Endothelial cell of umbilical vein (primary cell): Measurements from ENCODE around the gene CNTN5. TPM values are rescaled to one million over a fixed set of nuclear protein-coding genes. Genes with fewer than 3 reads are reported as not detected.

Source experiments
- BruUV-seq: library from RNA; stranded (reverse); fragments of 400-500 nt; replicated peaks from 2 replicates; lab custom pipeline; 2021; lab: Mats Ljungman, UMichigan
- CTCF ChIA-PET: fragments of 300-600, 350-600 bp; sonication (Branson Sonifier 250); formaldehyde crosslinking; loops from one replicate; lab custom pipeline; 2021; ENCODE audit warnings: antibody characterized with exemption, inconsistent platforms; lab: Charles Lee
- POLR2A ChIA-PET: fragments of 300-600, 350-600 bp; sonication (Branson Sonifier 250); formaldehyde crosslinking; loops from one replicate; lab custom pipeline; 2021; ENCODE audit warnings: antibody characterized with exemption, inconsistent platforms; lab: Charles Lee
- DNase-seq: peaks from one replicate; pipeline ENCODE4 v3.0.0-alpha.2; 2011; ENCODE audit warnings: low read depth, low spot score
- FAIRE-seq: peaks from 2 replicates; lab custom pipeline; 2011; peaks lifted over from hg19 to GRCh38; lab: Jason Lieb, UNC
- H2AFZ ChIP-seq: 2 replicates; pipeline ENCODE4 v1.6.0; 2012; ENCODE audit warnings: low read depth, low read length, control low read depth, inconsistent platforms
- H3K27ac ChIP-seq: 2 replicates; pipeline ENCODE4 v1.5.1; 2011; ENCODE audit warnings: low read depth, mild to moderate bottlenecking, control low read depth, low read length, moderate library complexity; ENCODE audit not compliant: insufficient read depth
- H3K27me3 ChIP-seq, 2 experiments: 2 replicates each; pipeline versions ENCODE4 v1.6.0 to v1.6.1; 2011; ENCODE audit warnings: low read length in 2 of 2, mixed read lengths in 1 of 2; ENCODE audit not compliant: control insufficient read depth in 2 of 2, insufficient read depth in 2 of 2
- H3K36me3 ChIP-seq, 2 experiments: 2 replicates in 1 of 2; 3 replicates in 1 of 2; pipeline ENCODE4 v1.5.1; 2011; ENCODE audit warnings: low read length in 2 of 2, mild to moderate bottlenecking in 1 of 2, moderate library complexity in 1 of 2; ENCODE audit not compliant: control insufficient read depth in 2 of 2, insufficient read depth in 2 of 2; ENCODE audit errors: extremely low read depth in 1 of 2
- H3K4me1 ChIP-seq: 3 replicates; pipeline ENCODE4 v1.5.1; 2011; ENCODE audit warnings: mild to moderate bottlenecking, low read length; ENCODE audit not compliant: control insufficient read depth, insufficient read depth; ENCODE audit errors: extremely low read depth
- H3K4me2 ChIP-seq: 2 replicates; pipeline ENCODE4 v1.6.1; 2011; ENCODE audit warnings: low read length, control low read depth, mixed read lengths; ENCODE audit not compliant: insufficient read depth
- H3K4me3 ChIP-seq, 3 experiments: fragments of 200-600 bp in 1 of 3; sonication (generic), shearing (Covaris generic) in 1 of 3; replicated peaks in 1 of 3; 2 replicates each; pipeline ENCODE4 v1.5.1; 2011 to 2016; ENCODE audit warnings: control low read depth in 3 of 3, low read length in 3 of 3, mild to moderate bottlenecking in 2 of 3, inconsistent platforms in 1 of 3, low read depth in 1 of 3, moderate library complexity in 1 of 3; ENCODE audit not compliant: insufficient read depth in 1 of 3
- H3K79me2 ChIP-seq: 2 replicates; pipeline ENCODE4 v1.6.0; 2012; ENCODE audit warnings: low read length, inconsistent platforms; ENCODE audit not compliant: control insufficient read depth, insufficient read depth
- H3K9ac ChIP-seq: replicated peaks from 2 replicates; pipeline ENCODE3; 2011; ENCODE audit warnings: low read length, control low read depth; ENCODE audit not compliant: insufficient read depth; ENCODE audit errors: extremely low read depth
- H3K9me1 ChIP-seq: replicated peaks from 3 replicates; pipeline ENCODE4 v1.6.0; 2011; ENCODE audit warnings: mild to moderate bottlenecking, low read length; ENCODE audit not compliant: control insufficient read depth, insufficient read depth; ENCODE audit errors: extremely low read depth
- H3K9me3 ChIP-seq: replicated peaks from 2 replicates; pipeline ENCODE4 v1.5.1; 2012; ENCODE audit warnings: low read length, inconsistent platforms; ENCODE audit not compliant: control insufficient read depth, insufficient read depth
- H4K20me1 ChIP-seq: replicated peaks from 2 replicates; pipeline ENCODE3; 2011; ENCODE audit warnings: mild to moderate bottlenecking, low read length; ENCODE audit not compliant: control insufficient read depth, insufficient read depth; ENCODE audit errors: extremely low read depth
- CTCF ChIP-seq, 2 donors: IDR thresholded peaks; 1 replicate in 1 of 2; 2 replicates in 1 of 2; pipeline ENCODE4 v1.5.1; 2011; ENCODE audit warnings: low read length in 2 of 2, mild to moderate bottlenecking in 2 of 2, moderate library complexity in 2 of 2, control low read depth in 1 of 2, inconsistent platforms in 1 of 2, low read depth in 1 of 2; ENCODE audit not compliant: insufficient read depth in 1 of 2; ENCODE audit errors: extremely low read depth in 1 of 2
- EZH2 ChIP-seq: IDR thresholded peaks from 2 replicates; pipeline ENCODE4 v1.6.1; 2012; ENCODE audit warnings: borderline replicate concordance, low read depth, mild to moderate bottlenecking, moderate library complexity, low read length, inconsistent platforms; ENCODE audit not compliant: severe bottlenecking
- FOS ChIP-seq: IDR thresholded peaks from 2 replicates; pipeline ENCODE4 v1.6.1; 2011; ENCODE audit warnings: mild to moderate bottlenecking, low read length, moderate library complexity, borderline replicate concordance; ENCODE audit not compliant: insufficient read depth
- GATA2 ChIP-seq: IDR thresholded peaks from 2 replicates; pipeline ENCODE4 v1.7.0; 2011; ENCODE audit warnings: low read depth, mild to moderate bottlenecking, moderate library complexity, mixed read lengths, low read length; ENCODE audit not compliant: insufficient read length, insufficient read depth
- JUN ChIP-seq: IDR thresholded peaks from 2 replicates; pipeline ENCODE4 v1.6.1; 2011; ENCODE audit warnings: borderline replicate concordance, low read depth; ENCODE audit not compliant: insufficient read length, insufficient read depth
- MAX ChIP-seq: IDR thresholded peaks from 2 replicates; pipeline ENCODE4 v1.6.1; 2011; ENCODE audit not compliant: insufficient read depth, insufficient read length
- MYC ChIP-seq: IDR thresholded peaks from one replicate; pipeline ENCODE4 v1.6.1; 2011; ENCODE audit warnings: mild to moderate bottlenecking, low read depth, low read length
- POLR2A ChIP-seq: IDR thresholded peaks from 2 replicates; pipeline ENCODE4 v1.6.1; 2012; ENCODE audit warnings: low read depth, mild to moderate bottlenecking, control low read depth, low read length
- POLR2AphosphoS5 ChIP-seq: IDR thresholded peaks from 2 replicates; pipeline ENCODE4 v1.6.1; 2012; ENCODE audit warnings: low read depth, mild to moderate bottlenecking, control low read depth, low read length, moderate library complexity; ENCODE audit not compliant: insufficient read depth
- dilution Hi-C: fragments of 300-500 bp; cut with MboI; formaldehyde crosslinking; loops from one replicate; pipeline ENCODE4 v1.15.0; 2019; ENCODE audit warnings: low sequenced_read_pairs; ENCODE audit not compliant: extremely low pct_ligation_motif_present
- intact Hi-C: fragments of 100-400 bp; cut with micrococcal nuclease; formaldehyde crosslinking; loops from one replicate; pipeline ENCODE4 v1.10.0; 2022
- polyA plus RNA-seq, 4 experiments: library from polyadenylated mRNA; depleted of rRNA in 3 of 4; stranded (reverse) in 3 of 4; unstranded in 1 of 4; fragments of >200 nt; gene quantifications; 2 replicates each; pipeline versions ENCODE4 v1.2.1 to v1.2.3, GENCODE V29; 2011 to 2012; ENCODE audit warnings: missing spikeins in 1 of 4
- total RNA-seq: library from RNA; stranded (reverse); gene quantifications from 2 replicates; pipeline ENCODE4 v1.2.3, GENCODE V29; 2021

The CNTN5 gene
- total and polyA plus RNA-seq, 2 donors (not counting 3 experiments of a cell fraction or from before 2014, with no cell fraction given): not detected

- Histone ChIP-seq H4K20me1 (no peaks in the 10 kb centered on the region), H3K9me1 (no peaks in the 10 kb centered on the region), H3K9ac (no peak overlapping the region), H2AFZ (no peak overlapping the region), H3K27me3 (no peaks in the 10 kb centered on the region), H3K4me2 (no peak overlapping the region), H3K36me3 (no peaks in the 10 kb centered on the region), H3K27ac (no peak overlapping the region), H3K79me2 (no peaks in the 10 kb centered on the region), H3K4me3 (no peak overlapping the region), H3K4me1 (no peaks in the 10 kb centered on the region), H3K9me3 (peaks cover 4% of the 10 kb centered on the region)
- ChIA-PET POLR2A (no interaction called here), CTCF (no interaction called here)
- no TSS peak for BruUV-seq
- dilution Hi-C loops (no loop called here), intact Hi-C loops (no loop called here)
- no peak for FAIRE-seq
- no peak for DNase-seq
- TF ChIP-seq EZH2: no peak
- TF ChIP-seq JUN: no peak
- TF ChIP-seq MAX: no peak
- TF ChIP-seq POLR2A: no peak
- no peak for TF ChIP-seq CTCF (IDR thresholded peaks at IDR 0.05; ENCODE audit: extremely low read depth in 1 of 2, insufficient read depth in 1 of 2, low read depth in 1 of 2, low read length in 2 of 2)
- no peak for TF ChIP-seq GATA2
- TF ChIP-seq POLR2AphosphoS5: no peak
- TF ChIP-seq MYC: no peak
- TF ChIP-seq FOS: no peak
These were observed 649.4 kb downstream of the CNTN5 start for GRCh38 chr11:99670067-99670676.
